ENCODE measurements around the gene COPS8. TPM values are rescaled to one million over a fixed set of nuclear protein-coding genes. Genes with fewer than 3 reads are reported as not detected.

The COPS8 gene
- total and polyA plus RNA-seq, 7 donors, result 77.1 to 427 (median 190) TPM

- intact Hi-C loops (cut with DNase I), result loop anchor here (10.0 kb wide), 2 partner anchors 207 to 797 kb away; no protein-coding TSS in a partner anchor
- peaks cover 65% of the 10 kb centered on the region for H3K4me1 ChIP-seq
- WGBS, 3 donors, result 53 to 70% (median 55%) methylated on average over 4 of the region's 4 CpGs
- peak overlapping the region; percentile 80 for H3K27ac ChIP-seq
- no peaks in the 10 kb centered on the region for H3K9me3 ChIP-seq
- no peak overlapping the region for H3K4me3 ChIP-seq
- peaks cover 21 to 73% of the 10 kb centered on the region in 2 donors for H3K36me3 ChIP-seq (ENCODE audit: insufficient read depth in 1 of 2, low read depth in 1 of 2)
- no peaks in the 10 kb centered on the region for H3K27me3 ChIP-seq (ENCODE audit: insufficient read depth in 3 of 3, low read length in 2 of 3)
- no peak for TF ChIP-seq CTCF (IDR thresholded peaks at IDR 0.05)
- ATAC-seq (peak; percentile 74 to 93 (median 86)), DNase-seq (no peak)
Observed at GRCh38 chr2:237097911-237098702, 12.4 kb downstream of the COPS8 start.

DNA sequence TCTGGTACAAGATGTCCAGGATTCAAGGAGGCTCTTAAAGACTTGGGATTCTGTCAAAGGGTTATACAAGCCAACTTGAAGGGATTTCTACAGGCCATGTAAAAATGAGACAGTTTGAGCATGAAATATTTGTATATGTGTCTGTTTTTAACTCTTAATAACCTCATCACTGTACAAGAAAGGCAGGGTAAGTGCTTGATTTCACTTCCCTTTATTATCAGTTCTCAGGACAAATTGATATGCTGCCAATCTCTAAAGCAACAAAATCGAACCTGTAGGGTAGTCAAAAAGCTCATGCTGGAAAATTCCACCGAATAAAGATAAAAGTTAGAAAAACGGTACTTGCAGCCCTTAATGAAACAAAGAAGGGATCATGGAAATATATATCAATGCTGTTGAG is 14.1 kb downstream of the COPS8 start:
- no peak for DNase-seq
- TF ChIP-seq CTCF (IDR thresholded peaks at IDR 0.05), result no peak

DNA sequence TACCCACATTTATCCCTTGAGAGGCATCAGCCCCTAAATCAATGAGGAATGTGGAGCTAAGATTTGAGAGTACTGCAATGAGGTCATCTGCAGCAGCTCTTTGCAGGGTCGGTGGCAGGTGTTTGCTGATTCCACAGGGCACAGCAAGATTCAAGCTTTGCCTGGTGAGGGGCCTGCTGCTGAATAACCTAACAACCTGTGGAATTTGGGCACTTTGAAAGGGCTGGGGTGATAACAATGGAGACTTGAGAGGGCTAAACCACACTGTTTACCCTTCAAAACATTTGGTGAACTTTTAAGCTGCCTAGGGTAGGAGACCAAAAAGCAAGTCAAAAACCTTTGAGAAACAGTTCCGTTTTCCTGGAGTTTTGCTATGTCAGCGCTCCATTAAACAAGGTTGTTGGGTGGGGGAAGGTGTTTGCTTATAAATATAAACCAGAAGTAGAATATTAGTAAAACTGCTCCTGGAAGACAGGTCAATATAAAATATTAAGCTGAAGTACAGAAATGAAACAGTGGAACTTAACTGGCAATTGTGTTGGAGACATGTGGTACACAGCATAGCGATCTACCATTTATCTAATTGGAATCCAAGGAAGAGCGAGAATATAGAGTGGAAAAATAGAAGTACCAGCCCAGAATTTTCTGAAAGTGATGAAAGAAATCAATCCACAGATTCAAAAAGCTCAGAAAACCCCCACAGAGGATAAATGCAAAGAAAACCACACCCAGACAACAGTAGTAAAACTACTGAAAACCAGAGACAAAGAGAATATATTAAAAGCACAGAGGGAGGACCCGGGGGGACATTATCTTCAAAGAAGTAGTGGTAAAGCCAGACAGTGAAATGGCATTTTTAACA is 15.7 kb downstream of the COPS8 start:
- no peak for TF ChIP-seq CTCF (IDR thresholded peaks at IDR 0.05)
- WGBS, 3 donors, result 86 to 90% (median 89%) methylated on average over 6 of the region's 6 CpGs
- intact Hi-C loops (cut with DNase I), result loop anchor here in 1 of 2 donors (2.0 kb wide), 1 partner anchor 13 kb away; no protein-coding TSS in a partner anchor
- no peaks in the 10 kb centered on the region for H3K9me3 ChIP-seq
- H3K27me3 ChIP-seq (ENCODE audit: insufficient read depth in 3 of 3, low read length in 2 of 3), result no peaks in the 10 kb centered on the region
- H3K36me3 ChIP-seq (ENCODE audit: insufficient read depth in 1 of 2, low read depth in 1 of 2), result peaks cover 13 to 47% of the 10 kb centered on the region in 2 donors
- H3K27ac ChIP-seq, result no peak overlapping the region
- ATAC-seq (no peak), DNase-seq (no peak)
- H3K4me3 ChIP-seq, result no peak overlapping the region
- H3K4me1 ChIP-seq, result peaks cover 42% of the 10 kb centered on the region

More for the DNA sequence above, 14.1 kb downstream of the COPS8 start:
- H3K27ac ChIP-seq, result no peak overlapping the region
- H3K4me1 ChIP-seq, result peaks cover 49% of the 10 kb centered on the region
- ATAC-seq, result no peak
- no peaks in the 10 kb centered on the region for H3K27me3 ChIP-seq (ENCODE audit: insufficient read depth in 3 of 3, low read length in 2 of 3)
- no peaks in the 10 kb centered on the region for H3K9me3 ChIP-seq
- H3K4me3 ChIP-seq, result no peak overlapping the region
- WGBS, 3 donors, result 86 to 92% (median 86%) methylated on average over 3 of the region's 3 CpGs
- intact Hi-C loops (cut with DNase I), result loop anchor here (2.0 to 10.0 kb wide), 3 partner anchors 15 to 795 kb away; no protein-coding TSS in a partner anchor
- peaks cover 16 to 62% of the 10 kb centered on the region in 2 donors for H3K36me3 ChIP-seq (ENCODE audit: insufficient read depth in 1 of 2, low read depth in 1 of 2)

DNA sequence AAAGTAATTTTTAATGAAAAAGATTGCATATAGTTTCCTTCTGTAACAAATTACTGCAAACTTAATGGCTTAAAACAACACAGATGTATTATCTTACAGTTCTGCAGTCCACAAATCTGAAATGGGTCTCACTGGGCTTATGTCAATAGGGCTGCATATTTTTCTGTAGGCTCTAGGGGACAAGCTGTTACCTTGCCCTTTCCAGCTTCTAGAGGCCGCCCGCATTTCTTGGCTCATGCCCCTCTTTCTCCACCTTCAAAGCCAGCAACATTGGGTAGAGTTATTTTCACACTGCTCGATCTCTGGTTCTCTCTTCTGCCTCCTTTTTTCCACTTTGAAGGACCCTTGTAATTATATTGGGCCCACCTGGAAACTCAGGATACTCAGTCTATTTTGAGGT is 16.7 kb downstream of the COPS8 start:
- peak in 2 of 4 donors; percentile 66 to 69 for ATAC-seq
- Histone ChIP-seq H3K36me3 (ENCODE audit: insufficient read depth in 1 of 2, low read depth in 1 of 2) (peaks cover 13 to 37% of the 10 kb centered on the region in 2 donors), H3K27ac (no peak overlapping the region)

More for the DNA sequence above, 16.7 kb downstream of the COPS8 start:
- no peak for TF ChIP-seq CTCF (IDR thresholded peaks at IDR 0.05)
- no peaks in the 10 kb centered on the region for H3K27me3 ChIP-seq (ENCODE audit: insufficient read depth in 3 of 3, low read length in 2 of 3)
- DNase-seq, result peak in 1 of 2 donors; percentile 69
- H3K4me1 ChIP-seq, result peaks cover 31% of the 10 kb centered on the region
- H3K4me3 ChIP-seq, result no peak overlapping the region
- H3K9me3 ChIP-seq, result no peaks in the 10 kb centered on the region
- WGBS, 3 donors, result 30 to 37% (median 33%) methylated on average over 3 of the region's 3 CpGs
- intact Hi-C loops (cut with DNase I), result no loop called here

All from psoas muscle (tissue), 8 donors.